HUES6 (cell line): Measurements from ENCODE around the gene CRYAB.
A peak's percentile ranks its signal among the peaks of the same experiment; 100 is the strongest.

Source experiments
- H3K27ac ChIP-seq: 2 replicates; pipeline ENCODE4 v1.7.0; 2013; ENCODE audit warnings: low read depth, mild to moderate bottlenecking, low read length, inconsistent platforms
- H3K27me3 ChIP-seq: 2 replicates; pipeline ENCODE4 v1.6.1; 2013; ENCODE audit warnings: low read length; ENCODE audit not compliant: control insufficient read depth, insufficient read depth
- H3K36me3 ChIP-seq: 2 replicates; pipeline ENCODE4 v1.6.1; 2013; ENCODE audit warnings: low read length; ENCODE audit not compliant: control insufficient read depth, insufficient read depth
- H3K4me1 ChIP-seq: 2 replicates; pipeline ENCODE4 v1.6.1; 2013; ENCODE audit warnings: low read length; ENCODE audit not compliant: control insufficient read depth, insufficient read depth
- H3K4me3 ChIP-seq: 2 replicates; pipeline ENCODE4 v1.5.1; 2013; ENCODE audit warnings: low read depth, low read length
- H3K9ac ChIP-seq: one replicate; pipeline ENCODE4 v1.6.1; 2013; ENCODE audit warnings: mild to moderate bottlenecking, low read length
- H3K9me3 ChIP-seq: 2 replicates; pipeline ENCODE4 v1.6.1; 2013; ENCODE audit warnings: low read depth, low read length; ENCODE audit not compliant: control insufficient read depth, insufficient read depth

Gene CRYAB

DNA sequence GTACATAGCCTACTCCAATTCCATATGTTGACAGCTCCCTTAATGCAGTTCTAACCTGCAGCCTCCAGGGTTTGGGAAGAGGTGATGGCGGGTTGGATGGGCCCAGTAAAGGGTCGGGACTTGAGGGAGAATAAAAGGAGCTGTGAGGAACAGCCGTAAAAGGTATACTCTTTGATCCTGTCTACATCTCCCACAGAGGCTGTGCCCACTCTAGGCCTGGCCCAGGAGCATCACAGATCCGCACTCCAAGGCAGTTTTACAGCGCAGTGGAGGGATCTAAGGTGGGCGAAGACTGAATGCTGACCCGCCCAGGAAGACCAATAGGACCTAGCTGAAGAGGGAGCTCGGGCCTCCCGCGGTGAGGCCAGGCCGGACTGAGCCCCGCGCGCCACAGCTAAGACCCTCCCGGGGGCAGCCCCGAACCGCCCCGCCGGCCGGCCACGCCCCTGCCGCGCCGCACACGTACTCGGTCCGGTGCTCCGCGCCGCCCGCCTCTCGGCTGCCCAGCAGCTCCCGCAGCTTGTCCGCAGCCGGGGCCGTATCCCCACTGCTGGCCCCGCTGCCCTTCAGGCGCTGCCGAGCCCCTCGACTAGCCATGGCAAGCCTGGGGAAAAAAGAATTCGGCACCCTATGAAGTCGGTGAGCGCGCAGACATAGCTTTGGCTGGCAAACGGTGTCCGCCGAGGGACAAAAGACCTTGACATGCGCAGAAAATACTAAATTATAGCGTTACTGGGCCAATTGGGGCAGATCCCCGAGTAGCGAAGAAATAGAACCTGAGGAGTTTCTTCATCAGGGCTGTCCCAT is 40.5 kb downstream of the CRYAB start, which contains the start of gene ALG9:
ALG9 (minus strand) TSS at position 696 of the 807 bp plus-strand sequence; CDS start at position 597, 99 bp downstream.
- peak within 1 kb of the TSS; percentile 79 for H3K9ac ChIP-seq
- no peaks in the 10 kb centered on the region for H3K27me3 ChIP-seq
- H3K36me3 ChIP-seq, result peaks cover 19% of the 10 kb centered on the region
- peak within 1 kb of the TSS; percentile 87 for H3K4me3 ChIP-seq
- H3K27ac ChIP-seq, result no peak within 1 kb of the TSS; the same call in 1 of the 2 replicates
- peaks cover 8% of the 10 kb centered on the region; the same call in 1 of the 2 replicates for H3K4me1 ChIP-seq
- no peaks in the 10 kb centered on the region for H3K9me3 ChIP-seq

DNA sequence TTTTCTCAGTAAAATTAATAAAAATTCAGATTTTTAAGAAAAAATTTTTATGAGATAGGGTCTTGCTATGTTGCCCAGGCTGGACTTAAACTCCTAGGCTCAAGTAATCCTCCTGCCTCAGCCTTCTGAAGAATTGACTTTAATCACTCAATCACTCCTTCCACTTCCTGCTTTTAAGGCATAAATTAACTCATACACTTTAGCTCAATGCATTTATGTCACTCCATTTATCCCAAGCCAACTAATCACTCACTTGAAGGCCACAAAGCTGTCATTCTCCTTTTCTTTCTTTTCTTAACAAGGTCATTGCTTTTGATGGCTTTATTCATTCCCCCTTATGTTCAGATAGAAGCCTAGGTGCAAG is 41.1 kb downstream of the CRYAB start:
- Histone ChIP-seq H3K9me3 (no peaks in the 10 kb centered on the region), H3K4me1 (peaks cover 8% of the 10 kb centered on the region; the same call in 1 of the 2 replicates), H3K4me3 (peak overlapping the region; percentile 87), H3K36me3 (peaks cover 21% of the 10 kb centered on the region), H3K27me3 (no peaks in the 10 kb centered on the region), H3K27ac (no peak overlapping the region), H3K9ac (peak overlapping the region; percentile 79)

DNA sequence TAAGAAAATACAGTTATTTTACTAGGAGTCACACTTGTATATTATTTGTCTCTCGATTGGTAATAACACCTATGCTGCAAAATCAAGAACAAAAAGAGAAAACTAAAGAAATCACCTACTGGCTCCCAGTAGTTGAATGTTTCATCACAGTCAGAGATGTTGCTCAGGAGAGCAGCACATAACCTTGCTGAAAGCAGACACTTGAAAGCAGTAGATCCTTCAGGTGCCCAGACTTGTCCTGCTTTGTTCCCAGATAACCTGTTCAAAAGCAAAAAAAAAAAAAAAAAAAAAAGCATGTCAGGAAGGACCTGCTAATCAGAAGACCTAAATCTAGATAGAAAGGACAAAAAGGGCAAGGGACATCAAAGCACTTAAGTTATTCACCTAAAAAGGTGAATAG is 41.5 kb downstream of the CRYAB start:
- H3K36me3 ChIP-seq, result peaks cover 24% of the 10 kb centered on the region
- peak overlapping the region; percentile 87 for H3K4me3 ChIP-seq
- no peak overlapping the region for H3K9ac ChIP-seq
- no peak overlapping the region for H3K27ac ChIP-seq
- H3K27me3 ChIP-seq, result no peaks in the 10 kb centered on the region
- H3K9me3 ChIP-seq, result no peaks in the 10 kb centered on the region
- peaks cover 8% of the 10 kb centered on the region; the same call in 1 of the 2 replicates for H3K4me1 ChIP-seq

DNA sequence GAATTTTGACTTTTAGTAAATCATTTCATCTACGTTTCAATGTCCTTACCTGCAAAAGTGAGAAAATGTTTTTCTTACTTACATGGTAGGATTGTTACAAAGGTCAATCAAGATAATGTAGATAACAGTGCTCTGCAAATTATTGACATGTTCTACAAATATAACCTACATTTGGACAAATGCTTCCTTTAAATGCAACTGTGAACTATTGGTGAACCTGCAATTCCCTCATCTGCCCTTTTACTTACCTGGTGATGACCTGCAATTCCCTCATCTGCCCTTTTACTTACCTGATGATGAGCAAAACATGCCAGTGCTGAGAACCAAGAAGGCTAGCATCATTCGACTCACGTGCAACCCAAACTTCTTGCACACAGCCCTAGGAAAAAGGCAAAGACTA is 51.3 kb downstream of the CRYAB start:
- Histone ChIP-seq H3K4me1 (no peaks in the 10 kb centered on the region), H3K9me3 (no peaks in the 10 kb centered on the region), H3K27me3 (no peaks in the 10 kb centered on the region), H3K36me3 (peaks cover 31% of the 10 kb centered on the region), H3K4me3 (no peak overlapping the region), H3K27ac (no peak overlapping the region), H3K9ac (no peak overlapping the region)
